ENCODE measurements around the gene TYMP.

- TF ChIP-seq CTCF (IDR thresholded peaks at IDR 0.05) (no peak), POLR2A (IDR thresholded peaks at IDR 0.05) (no peak)
Observed at GRCh38 chr22:50488886-50489285, 40.9 kb downstream of the TYMP start.
